Body of pancreas (tissue), 4 donors: Measurements from ENCODE around the gene P4HTM. TPM values are rescaled to one million over a fixed set of nuclear protein-coding genes. Genes with fewer than 3 reads are reported as not detected.

Source experiments
- ATAC-seq: fragments of 150-250 bp; one replicate; pipeline ENCODE4 v1.9.1; 2016
- DNase-seq, 4 donors: peaks; one replicate each; pipeline ENCODE4 v3.0.0-alpha.2; 2019
- H3K27ac ChIP-seq, 4 donors: fragments of 200-600 bp; sonication (generic); 1 replicate in 3 of 4; 2 replicates in 1 of 4; pipeline versions ENCODE4 v1.5.1 to v1.6.1; 2016 to 2019; ENCODE audit warnings: mild to moderate bottlenecking in 1 of 4, mixed read lengths in 1 of 4, moderate library complexity in 1 of 4
- H3K27me3 ChIP-seq, 2 donors: fragments of 200-600 bp; sonication (generic); one replicate each; pipeline ENCODE4 v1.6.0; 2016; ENCODE audit warnings: mild to moderate bottlenecking in 1 of 2
- H3K36me3 ChIP-seq, 2 donors: fragments of 200-600 bp; sonication (generic); replicated peaks in 1 of 2; 2 replicates each; pipeline ENCODE4 v1.5.1; 2016; ENCODE audit warnings: low read depth in 2 of 2; ENCODE audit not compliant: insufficient read depth in 1 of 2
- H3K4me1 ChIP-seq: fragments of 200-600 bp; sonication (generic); one replicate; pipeline ENCODE4 v1.6.0; 2016
- H3K4me3 ChIP-seq, 2 donors: fragments of 200-600 bp; sonication (generic); 1 replicate in 1 of 2; 2 replicates in 1 of 2; pipeline ENCODE4 v1.5.1; 2016 to 2019
- H3K9me3 ChIP-seq, 3 donors: fragments of 200-600 bp; sonication (generic); 1 replicate in 2 of 3; 2 replicates in 1 of 3; pipeline ENCODE4 v1.5.1; 2016
- POLR2A ChIP-seq, 3 donors: fragments of 450-650 bp; IDR thresholded peaks; one replicate each; pipeline ENCODE4 v1.6.1; 2016; ENCODE audit warnings: antibody characterized with exemption in 3 of 3, mild to moderate bottlenecking in 2 of 3
- WGBS, 2 donors: methylation state at CpG; one replicate each; pipeline ENCODE4 v1.1.5; 2017; 5-methylcytosine and 5-hydroxymethylcytosine counted together
- intact Hi-C: fragments of 100-400 bp; cut with DNase I; formaldehyde crosslinking; loops from one replicate; pipeline ENCODE4 v1.15.1; 2023
- total RNA-seq, 2 donors: library from RNA; depleted of rRNA; stranded (reverse); fragments of >200 nt; gene quantifications; one replicate each; pipeline ENCODE4 v1.1.0, GENCODE V29; 2016
- TF ChIP-seq, protein P1 (sequence below), 7 experiments: fragments of 450-650 bp in 4 of 7; fragments of 200-600 bp in 3 of 7; sonication (generic) in 3 of 7; IDR thresholded peaks; one replicate each; pipeline ENCODE4 v1.5.1; 2016 to 2019; ENCODE audit warnings: antibody characterized with exemption in 7 of 7

Gene P4HTM
- total RNA-seq, 2 donors from 2014 or later, result 72.9 to 73.8 TPM

DNA sequence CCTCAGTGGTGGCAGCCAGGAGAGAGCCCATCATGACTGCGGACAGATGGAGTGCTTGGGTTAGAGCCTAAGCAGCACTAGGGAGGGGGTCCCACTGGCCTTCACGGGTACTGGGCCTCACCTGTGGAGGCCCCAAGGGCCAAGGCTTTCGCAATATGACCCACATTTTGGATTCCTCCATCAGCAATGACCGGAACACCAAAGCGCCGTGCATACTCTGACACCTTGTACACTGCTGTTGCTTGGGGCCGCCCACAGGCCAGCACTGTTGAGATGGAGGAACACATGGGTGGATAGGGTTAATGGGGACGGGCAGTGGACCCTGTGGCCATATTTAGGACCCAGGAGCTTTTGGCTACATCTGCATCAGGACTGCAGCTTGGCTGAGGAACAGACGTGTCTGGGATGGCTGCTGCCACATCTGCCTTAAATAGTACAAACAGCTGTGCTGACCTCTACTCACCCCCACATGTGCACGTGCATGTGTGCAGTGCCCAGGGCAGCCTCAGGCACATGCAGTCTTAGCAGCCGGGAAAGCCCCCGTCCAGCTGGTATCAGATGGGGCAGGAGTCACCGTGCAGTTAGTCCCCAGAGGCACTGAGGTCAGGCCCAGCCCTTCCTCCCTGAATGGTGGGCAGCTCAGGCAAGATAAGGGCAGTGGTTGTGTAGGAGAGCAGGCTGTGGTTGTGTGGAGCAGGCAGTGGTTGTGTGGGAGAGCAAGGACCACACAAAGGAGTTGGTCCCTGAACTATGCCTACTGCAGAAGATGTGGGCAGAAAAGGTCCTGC lies 35.2 kb downstream of the P4HTM start:
- Histone ChIP-seq H3K9me3 (no peaks in the 10 kb centered on the region), H3K27ac (peak overlapping the region in 1 of 4 donors; percentile 12), H3K4me3 (no peak overlapping the region), H3K27me3 (no peaks in the 10 kb centered on the region), H3K36me3 (peaks cover 0 to 13% of the 10 kb centered on the region in 2 donors), H3K4me1 (peaks cover 63% of the 10 kb centered on the region)
- no peak for DNase-seq
- TF ChIP-seq, protein P1, sequence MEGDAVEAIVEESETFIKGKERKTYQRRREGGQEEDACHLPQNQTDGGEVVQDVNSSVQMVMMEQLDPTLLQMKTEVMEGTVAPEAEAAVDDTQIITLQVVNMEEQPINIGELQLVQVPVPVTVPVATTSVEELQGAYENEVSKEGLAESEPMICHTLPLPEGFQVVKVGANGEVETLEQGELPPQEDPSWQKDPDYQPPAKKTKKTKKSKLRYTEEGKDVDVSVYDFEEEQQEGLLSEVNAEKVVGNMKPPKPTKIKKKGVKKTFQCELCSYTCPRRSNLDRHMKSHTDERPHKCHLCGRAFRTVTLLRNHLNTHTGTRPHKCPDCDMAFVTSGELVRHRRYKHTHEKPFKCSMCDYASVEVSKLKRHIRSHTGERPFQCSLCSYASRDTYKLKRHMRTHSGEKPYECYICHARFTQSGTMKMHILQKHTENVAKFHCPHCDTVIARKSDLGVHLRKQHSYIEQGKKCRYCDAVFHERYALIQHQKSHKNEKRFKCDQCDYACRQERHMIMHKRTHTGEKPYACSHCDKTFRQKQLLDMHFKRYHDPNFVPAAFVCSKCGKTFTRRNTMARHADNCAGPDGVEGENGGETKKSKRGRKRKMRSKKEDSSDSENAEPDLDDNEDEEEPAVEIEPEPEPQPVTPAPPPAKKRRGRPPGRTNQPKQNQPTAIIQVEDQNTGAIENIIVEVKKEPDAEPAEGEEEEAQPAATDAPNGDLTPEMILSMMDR (IDR thresholded peaks at IDR 0.05), result no peak
- TF ChIP-seq POLR2A (IDR thresholded peaks at IDR 0.05), result no peak
- ATAC-seq, result no peak
- 72 to 73% methylated on average over 7 to 13 of the region's 13 CpGs for WGBS, 2 donors
- intact Hi-C loops, result no loop called here

DNA sequence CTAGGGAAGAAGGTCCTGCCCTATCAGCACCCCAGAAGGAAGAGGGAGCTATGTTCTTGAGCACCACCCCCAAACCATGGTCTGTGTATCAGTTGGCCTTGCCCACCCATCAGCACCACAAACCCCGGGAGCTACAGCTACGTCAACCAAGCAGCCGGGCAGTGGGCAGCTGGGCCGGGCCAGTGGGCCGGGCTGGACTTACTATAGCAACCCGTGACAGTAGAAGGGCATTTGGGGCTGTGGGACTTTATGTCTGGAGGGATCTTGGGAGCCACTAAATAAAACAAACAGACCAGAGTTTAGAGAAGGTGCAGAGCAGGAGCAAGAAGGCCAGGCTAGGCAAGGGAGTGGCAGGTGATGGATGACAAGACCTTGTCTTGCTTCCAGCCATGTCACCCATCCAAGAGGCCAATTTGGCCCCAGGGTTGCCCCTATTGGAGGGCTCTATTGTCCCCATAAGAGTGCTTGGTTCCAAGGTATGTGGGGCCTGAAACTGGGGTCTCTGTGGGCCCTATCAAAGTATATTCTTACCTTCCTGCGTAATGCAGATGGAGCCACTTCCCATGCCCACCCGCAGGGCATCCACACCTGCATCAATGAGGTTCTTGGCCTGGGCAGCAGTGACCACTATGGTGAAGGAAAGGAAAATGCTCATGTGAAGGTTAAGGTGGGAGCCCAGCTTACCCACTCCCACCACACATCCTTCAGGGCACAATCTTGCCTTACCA lies 35.9 kb downstream of the P4HTM start:
- no peaks in the 10 kb centered on the region for H3K9me3 ChIP-seq
- 80 to 93% methylated on average over 7 to 8 of the region's 8 CpGs for WGBS, 2 donors
- no peak for DNase-seq
- H3K27ac ChIP-seq, result no peak overlapping the region
- ATAC-seq, result no peak
- H3K27me3 ChIP-seq, result no peaks in the 10 kb centered on the region
- no peak overlapping the region for H3K4me3 ChIP-seq
- peaks cover 58% of the 10 kb centered on the region for H3K4me1 ChIP-seq
- no peak for TF ChIP-seq POLR2A (IDR thresholded peaks at IDR 0.05)
- TF ChIP-seq, protein P1 (IDR thresholded peaks at IDR 0.05), result no peak
- peaks cover 0 to 13% of the 10 kb centered on the region in 2 donors for H3K36me3 ChIP-seq
- intact Hi-C loops, result no loop called here

DNA sequence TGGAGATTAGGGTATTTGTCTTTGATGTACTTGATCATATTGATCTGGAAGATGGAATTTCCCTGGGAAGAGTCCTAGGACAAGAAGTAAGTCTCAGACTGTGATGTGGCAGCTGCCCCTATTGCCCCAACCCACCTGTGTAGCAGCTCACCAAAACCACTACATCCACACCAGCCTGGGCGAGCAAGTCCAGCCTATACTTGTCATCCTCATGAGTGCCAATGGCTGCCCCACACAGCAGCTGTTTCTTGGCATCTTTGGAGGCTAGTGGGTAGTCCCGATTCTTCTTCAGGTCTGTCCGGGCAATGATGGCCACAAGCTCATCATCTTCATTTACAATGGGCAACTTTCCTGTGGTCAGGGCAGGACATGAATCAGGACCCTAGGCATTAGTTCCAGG lies 36.5 kb downstream of the P4HTM start:
- DNase-seq (no peak), ATAC-seq (no peak)
- H3K27me3 ChIP-seq, result no peaks in the 10 kb centered on the region
- no peaks in the 10 kb centered on the region for H3K9me3 ChIP-seq
- H3K4me3 ChIP-seq, result no peak overlapping the region
- H3K4me1 ChIP-seq, result peaks cover 58% of the 10 kb centered on the region
- H3K27ac ChIP-seq, result no peak overlapping the region
- WGBS, 2 donors, result 94 to 100% methylated on average over 3 of the region's 3 CpGs
- intact Hi-C loops, result no loop called here
- peaks cover 0 to 15% of the 10 kb centered on the region in 2 donors for H3K36me3 ChIP-seq
- TF ChIP-seq, protein P1 (IDR thresholded peaks at IDR 0.05), result no peak
- TF ChIP-seq POLR2A (IDR thresholded peaks at IDR 0.05), result no peak

DNA sequence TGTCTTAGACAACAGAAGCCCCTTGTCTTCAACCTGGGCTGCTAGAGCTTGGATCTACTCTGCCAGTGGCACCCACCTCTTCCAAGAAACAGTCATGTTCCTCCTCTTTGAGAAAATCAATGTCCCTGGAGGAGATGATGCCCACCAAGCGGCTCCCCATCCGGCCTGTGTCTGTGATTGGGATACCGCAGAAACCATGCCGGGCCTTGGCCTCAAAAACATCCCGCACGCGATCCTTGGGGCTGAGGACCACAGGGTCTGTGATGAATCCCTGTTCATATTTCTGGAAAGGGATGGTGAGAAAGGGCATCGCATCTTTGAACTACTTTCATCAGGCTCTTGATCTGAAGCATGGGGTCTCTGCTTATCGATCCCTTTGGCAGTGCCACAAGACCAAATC lies 37.6 kb downstream of the P4HTM start:
- no peak for DNase-seq
- Histone ChIP-seq H3K36me3 (peaks cover 0 to 22% of the 10 kb centered on the region in 2 donors), H3K4me3 (no peak overlapping the region), H3K27me3 (no peaks in the 10 kb centered on the region), H3K27ac (peak overlapping the region in 1 of 4 donors; percentile 90), H3K4me1 (peaks cover 55% of the 10 kb centered on the region), H3K9me3 (no peaks in the 10 kb centered on the region)
- ATAC-seq, result no peak
- TF ChIP-seq, protein P1 (IDR thresholded peaks at IDR 0.05), result no peak
- TF ChIP-seq POLR2A (IDR thresholded peaks at IDR 0.05), result no peak
- intact Hi-C loops, result no loop called here
- 84 to 94% methylated on average over 7 to 9 of the region's 9 CpGs for WGBS, 2 donors
